Left lobe of liver (tissue), 2 donors: ENCODE results near the gene SSC4D. TPM values are rescaled to one million over a fixed set of nuclear protein-coding genes. Genes with fewer than 3 reads are reported as not detected.
"Not testable (repeated sequence)": the region's sequence is repeated elsewhere in the genome, so short reads cannot be mapped to it uniquely, and the experiment has no call there.

Experiments
- ATAC-seq: fragments of 200-7000 bp; cut with Tn5 transposase; one replicate; pipeline ENCODE4 v1.9.1; 2020; ENCODE audit warnings: mild to moderate bottlenecking, moderate library complexity
- DNase-seq: peaks from one replicate; pipeline ENCODE4 v3.0.0-alpha.2; 2020; ENCODE audit warnings: low spot score
- total RNA-seq: library from RNA; stranded (reverse); gene quantifications from one replicate; pipeline ENCODE4 v1.2.1, GENCODE V29; 2021
- donor health status: DM: no; HTN: no; CAD: no; lungs with moderate emphysema.
- donor health status: DM: no; HTN: yes; CAD: no.

SSC4D gene
- total RNA-seq: 2.5 TPM

DNA sequence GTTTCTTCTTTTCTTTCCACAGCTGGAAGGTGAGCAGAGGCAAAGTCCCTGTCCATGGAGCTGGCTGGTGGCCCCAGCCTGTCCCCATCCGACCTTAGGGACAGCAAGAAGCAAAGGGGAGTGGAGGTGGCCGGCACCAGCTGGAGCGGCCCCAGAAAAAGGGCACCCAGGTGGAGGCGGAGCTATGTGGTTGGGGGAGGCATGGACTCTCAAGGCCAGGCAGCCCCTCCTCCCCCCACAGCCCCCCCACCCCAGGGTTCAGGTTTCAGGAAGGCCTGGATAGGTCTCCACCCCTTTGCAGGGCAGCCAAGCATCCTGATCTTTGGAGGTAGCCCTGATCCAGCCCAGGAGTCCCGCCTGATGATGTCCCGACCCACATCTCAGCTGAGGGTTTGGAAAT is at the start of gene SSC4D:
Gene SSC4D (minus strand): TSS at position 161 of the 400 bp plus-strand sequence. CDS start 5,258 bp downstream, outside the sequence.
- ATAC-seq: peak; percentile 74
- no peak for DNase-seq

- DNase-seq, ATAC-seq: not testable (repeated sequence)
Observed at GRCh38 chr7:76458504-76458903, 49.0 kb upstream of the SSC4D start.

- not testable (repeated sequence) for DNase-seq, ATAC-seq
Observed at GRCh38 chr7:76457017-76457416, 47.5 kb upstream of the SSC4D start.

GRCh38 chr7:76445577-76446008 is 36.1 kb upstream of the SSC4D start:
- DNase-seq: not testable (repeated sequence)
- ATAC-seq: peak; percentile 83

DNA sequence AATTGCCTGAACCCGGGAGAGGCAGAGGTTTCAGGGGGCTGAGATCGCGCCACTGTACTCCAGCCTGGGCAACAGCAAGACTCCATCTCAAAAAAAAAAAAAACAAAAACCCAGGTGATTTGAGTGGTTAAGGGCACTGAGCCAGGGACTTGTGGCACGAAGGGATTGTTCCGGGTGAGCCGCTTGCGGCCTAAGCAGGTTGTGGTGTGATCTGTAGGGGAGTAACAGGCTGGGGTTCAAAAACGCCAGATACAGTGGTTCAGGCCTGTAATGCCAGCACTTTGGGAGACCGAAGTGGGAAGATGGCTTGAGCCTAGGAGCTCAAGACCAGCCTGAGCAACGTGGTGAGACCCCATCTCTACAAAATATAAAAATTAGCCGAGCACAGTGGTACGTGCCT is 34.3 kb upstream of the SSC4D start:
- DNase-seq, ATAC-seq: not testable (repeated sequence)

GRCh38 chr7:76442664-76443446 is 33.4 kb upstream of the SSC4D start:
- ATAC-seq, DNase-seq: not testable (repeated sequence)

DNA sequence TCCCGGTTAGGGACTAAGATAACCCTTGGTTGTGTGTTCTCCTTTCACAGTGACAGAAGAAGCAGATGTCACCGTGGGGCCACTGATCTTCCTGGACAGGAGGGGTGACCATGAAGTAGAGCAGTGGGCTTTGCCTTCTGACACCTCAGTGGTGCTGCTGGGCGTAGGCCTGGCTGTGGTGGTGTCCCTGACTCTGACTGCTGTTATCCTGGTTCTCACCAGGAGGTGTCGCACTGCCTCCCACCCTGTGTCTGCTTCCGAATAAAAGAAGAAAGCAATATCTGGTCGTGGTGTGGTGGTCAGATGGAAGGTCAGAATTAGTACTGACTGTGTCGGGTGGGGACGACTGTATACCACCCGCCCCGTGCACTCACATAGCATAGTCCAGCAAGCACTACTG is 32.3 kb upstream of the SSC4D start:
- peak; percentile 72 for ATAC-seq
- not testable (repeated sequence) for DNase-seq

DNA sequence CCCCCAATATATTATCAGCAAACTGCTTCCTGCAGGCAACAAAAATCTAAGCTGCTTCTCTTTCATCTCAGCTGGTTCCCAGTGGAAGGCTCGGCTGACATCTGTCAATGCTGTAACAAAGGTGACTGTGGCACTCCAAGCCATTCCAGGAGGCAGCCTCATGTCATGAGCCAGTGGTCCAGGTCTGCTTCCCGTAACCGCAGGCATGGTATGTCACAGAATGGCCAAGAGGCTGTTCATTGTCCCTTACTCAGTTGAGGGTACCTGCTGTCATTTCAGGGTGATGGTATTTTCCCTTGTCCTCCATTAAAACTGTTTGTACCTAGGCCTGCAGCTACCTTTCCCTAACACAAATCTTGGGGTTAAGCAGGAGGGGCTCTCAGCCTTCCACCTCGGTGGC is 30.9 kb upstream of the SSC4D start:
- ATAC-seq, DNase-seq: not testable (repeated sequence)

DNA sequence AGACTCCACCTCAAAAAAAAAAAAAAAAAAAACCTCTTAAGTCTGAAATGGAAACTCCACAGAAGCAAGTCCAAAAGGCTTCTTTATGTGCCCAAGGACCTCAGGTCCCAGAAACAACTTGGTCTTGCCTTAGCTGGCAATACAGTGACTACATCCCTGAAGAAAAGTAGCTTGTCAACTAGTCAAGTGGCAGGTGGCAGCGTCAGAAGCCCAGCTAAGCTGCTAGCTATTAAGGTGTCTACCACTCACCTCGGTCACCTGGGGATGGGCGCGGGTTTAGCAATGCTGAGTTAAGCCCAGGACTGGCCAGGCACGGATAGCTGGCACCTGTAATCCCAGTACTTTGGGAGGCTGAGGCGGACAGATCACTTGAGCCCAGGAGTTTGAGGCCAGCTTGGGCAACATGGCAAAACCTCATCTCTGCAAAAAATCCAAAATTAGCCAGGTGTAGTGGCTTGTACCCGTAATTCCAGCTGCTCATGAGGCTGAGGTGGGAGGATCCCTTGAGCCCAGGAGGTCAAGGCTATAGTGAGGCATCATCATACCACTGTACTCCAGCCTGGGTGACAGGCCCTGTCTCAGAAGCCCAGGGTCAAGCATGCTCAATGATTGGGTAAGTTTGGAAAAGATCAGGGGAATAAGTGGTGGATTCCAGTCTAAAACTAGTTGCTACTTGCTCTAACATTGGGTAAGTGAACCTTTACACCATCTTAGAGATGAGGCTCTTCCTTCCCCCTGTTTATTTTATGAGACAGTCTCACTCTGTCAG is 29.8 kb upstream of the SSC4D start:
- not testable (repeated sequence) for DNase-seq, ATAC-seq

- DNase-seq (peak; percentile 74), ATAC-seq (peak; percentile 93)
Observed at GRCh38 chr7:76437873-76438272, 28.4 kb upstream of the SSC4D start.

DNA sequence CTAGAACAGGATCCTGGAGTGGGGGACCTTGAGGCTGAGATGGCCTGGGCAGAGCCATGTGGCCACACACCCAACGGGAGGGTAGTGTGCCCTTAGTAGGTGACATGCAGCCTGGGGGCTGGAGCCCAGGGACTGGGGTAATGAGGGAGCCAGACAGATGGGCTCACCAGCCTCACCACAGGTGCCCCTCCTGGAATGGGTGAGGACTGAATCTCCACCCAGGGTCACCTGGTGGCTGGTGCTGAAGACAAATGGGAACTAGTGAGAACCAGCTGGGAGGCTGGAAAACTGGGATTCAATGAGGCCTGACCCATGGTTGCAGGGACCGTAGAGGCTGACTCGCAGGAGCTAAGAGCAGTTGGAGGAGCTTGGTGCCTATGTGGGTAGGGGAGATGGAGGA is 21.3 kb upstream of the SSC4D start:
- ATAC-seq: no peak
- DNase-seq: no peak

DNA sequence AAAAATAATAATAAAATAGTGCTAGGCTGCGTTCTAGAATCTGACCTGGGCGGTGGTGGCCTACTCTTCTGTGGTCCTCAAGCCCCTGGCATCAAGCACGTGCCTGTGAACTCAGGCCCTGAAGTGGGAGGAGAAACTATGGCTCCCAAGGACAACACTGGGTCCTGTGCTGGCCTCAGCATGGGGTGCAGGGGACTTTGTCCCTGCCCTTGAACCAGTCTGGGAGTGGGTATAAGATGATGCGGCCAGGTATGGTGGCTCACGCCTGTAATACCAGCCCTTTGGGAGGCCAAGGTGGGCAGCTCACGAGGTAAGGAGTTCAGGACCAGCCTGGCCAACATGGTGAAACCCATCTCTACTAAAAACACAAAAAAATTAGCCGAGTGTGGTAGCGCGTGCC is 20.7 kb upstream of the SSC4D start:
- ATAC-seq: no peak
- no peak for DNase-seq

DNA sequence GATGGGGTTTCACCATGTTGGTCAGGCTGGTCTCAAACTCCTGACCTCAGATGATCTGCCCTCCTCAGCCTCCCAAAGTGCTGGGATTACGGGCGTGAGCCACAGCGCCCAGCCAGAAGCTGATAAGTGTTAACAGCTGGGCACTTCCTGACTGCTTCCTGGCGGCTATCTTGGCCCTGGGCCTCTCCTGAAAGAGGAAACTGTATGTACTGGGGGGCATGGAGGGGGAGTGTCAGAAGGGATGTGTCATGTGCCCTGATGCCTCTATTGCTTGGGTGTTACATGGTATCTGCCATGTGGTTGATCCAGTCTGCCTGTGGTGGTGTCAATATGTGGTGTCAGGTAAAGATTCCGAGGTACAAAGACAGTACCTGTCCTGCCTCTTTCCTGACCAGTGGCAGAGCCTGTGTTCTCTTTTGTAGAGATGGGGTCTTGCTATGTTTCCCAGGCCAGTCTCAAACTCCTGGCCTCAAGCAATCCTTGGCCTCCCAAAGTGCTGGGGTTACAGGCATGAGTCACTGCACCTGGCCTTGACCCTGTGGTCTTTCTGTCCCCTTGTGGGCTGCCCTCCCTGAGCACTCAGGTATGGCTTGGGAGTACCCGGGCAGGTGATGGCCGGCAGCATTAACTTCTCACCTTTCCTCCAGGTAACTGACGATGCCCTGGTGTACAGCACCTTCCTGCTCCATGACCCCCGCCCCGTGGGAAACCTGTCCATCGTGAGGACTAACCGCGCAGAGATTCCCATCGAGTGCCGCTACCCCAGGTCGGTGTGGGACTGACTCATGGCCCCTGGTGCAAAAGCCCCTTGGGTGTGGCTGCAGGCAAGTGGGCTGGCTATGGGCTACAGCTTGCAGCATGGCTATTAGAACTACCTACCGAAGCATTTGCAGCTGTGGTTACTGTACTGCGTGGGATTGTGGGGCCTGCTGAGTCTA is 19.6 kb upstream of the SSC4D start:
- ATAC-seq (no peak), DNase-seq (no peak)

DNA sequence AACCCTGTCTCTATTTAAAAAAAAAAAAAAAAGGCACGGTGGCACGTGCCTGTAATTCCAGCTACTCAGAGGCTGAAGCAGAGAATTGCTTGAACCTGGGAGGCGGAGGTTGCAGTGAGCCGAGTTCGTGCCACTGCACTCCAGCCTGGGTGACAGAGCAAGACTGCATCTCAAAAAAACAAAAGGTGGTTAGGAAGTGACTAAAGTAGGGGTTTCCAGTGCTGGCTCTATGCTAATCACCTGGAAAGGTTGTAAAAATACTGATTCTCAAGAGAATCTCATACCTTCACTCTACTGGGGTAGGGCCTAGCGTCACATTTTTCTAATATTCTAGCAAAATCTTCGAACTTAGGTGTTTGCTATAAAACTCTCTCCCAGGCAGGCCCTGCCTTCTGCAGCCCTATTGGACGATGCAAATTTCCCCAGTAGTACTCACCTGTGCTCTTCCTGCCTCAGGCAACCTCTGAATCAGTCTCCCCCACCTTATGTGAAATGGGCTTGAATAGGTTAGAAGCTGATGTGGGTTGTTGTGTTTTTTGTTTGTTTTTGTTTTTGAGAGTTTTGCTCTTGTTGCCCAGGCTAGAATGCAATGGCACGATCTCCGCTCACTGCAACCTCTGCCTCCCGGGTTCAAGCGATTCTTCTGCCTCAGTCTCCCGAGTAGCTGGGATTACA is 18.8 kb upstream of the SSC4D start:
- DNase-seq (no peak), ATAC-seq (no peak)

DNA sequence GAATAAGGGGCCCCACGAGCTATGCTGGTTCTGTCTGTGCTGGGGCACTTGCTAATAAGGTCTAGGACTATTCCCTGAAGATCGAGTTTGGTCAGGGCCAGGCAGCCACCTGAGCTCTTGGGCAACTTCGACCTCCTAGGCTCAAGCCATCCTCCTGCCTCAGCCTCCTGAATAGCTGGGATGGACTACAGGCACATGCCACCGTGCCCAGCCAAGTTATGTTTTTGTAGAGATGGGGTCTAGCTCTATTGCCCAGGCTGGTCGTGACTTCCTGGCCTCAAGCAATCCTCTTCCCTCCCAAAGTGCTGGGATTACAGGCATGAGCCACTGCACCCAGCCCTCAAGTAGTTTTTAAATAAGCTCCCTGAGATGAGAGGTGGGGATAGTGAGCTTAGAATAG is 18.1 kb upstream of the SSC4D start:
- ATAC-seq (no peak), DNase-seq (no peak)

GRCh38 chr7:76426246-76426645 is 16.7 kb upstream of the SSC4D start:
- DNase-seq: no peak
- no peak for ATAC-seq

DNA sequence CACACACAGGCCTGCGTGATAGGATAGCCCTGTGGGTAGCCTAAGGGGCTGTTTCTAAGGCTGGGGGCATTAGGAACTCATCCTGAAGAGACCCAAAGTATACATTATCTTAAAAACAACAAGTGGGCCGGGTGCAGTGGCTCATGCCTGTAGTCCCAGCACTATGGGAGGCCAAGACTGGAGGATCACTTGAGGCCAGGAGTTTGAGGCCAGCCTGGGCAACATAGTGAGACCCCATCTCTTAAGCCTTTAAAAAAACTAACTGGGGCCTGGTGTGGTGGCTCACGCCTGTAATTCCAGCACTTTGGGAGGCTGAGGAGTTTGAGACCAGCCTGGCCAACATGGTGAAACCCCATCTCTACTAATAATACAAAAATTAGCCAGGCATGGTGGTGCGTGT is 16.1 kb upstream of the SSC4D start:
- DNase-seq, ATAC-seq: not testable (repeated sequence)

DNA sequence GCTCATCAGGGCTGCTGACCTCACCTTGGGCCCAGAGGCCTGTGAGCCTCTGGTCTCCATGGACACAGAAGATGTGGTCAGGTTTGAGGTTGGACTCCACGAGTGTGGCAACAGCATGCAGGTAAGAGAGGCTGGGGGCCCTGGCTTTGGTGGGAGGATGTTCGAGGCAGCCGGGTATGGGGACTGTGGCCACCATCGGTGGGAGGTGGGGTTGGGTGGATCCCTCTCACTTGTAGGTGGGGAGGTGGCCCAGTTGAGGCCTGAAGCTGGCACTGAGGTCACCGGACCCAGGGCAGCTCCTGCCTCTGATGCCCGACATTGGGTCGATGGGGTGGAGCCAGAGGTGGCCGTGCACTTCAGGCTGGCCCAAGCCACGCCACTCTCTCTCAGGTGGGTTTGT is 15.7 kb upstream of the SSC4D start:
- no peak for DNase-seq
- no peak for ATAC-seq

DNA sequence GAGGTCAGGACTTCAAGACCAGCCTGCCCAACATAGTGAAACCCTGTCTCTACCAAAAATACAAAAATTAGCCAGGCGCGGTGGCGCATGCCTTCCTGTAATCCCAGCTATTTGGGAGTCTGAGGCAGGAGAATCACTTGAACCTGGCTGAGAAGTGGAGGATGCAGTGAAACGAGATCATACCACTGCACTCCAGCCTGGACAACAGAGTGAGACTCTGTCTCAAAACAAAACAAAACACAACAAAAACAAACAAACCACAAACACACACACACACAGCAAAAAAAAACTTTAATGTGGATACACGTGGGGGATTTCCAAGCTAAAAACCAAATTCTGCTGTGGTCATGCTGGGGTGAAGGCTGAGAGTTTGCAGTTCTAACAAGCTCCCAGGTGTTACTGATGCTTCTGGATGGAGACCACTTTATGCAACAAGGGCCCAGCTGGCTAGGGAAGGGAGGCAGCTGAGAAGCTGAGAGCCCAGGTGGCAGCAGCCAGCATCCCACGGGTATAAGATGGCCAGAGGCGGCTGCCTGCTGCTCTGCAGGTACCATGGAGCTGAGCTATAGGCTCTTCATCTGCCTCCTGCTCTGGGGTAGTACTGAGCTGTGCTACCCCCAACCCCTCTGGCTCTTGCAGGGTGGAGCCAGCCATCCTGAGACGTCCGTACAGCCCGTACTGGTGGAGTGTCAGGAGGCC is 15.1 kb upstream of the SSC4D start, which contains the start of gene ZP3:
Gene ZP3 (plus strand): TSS at position 538 of the 699 bp plus-strand sequence. CDS start 15 bp downstream, at position 553.
- DNase-seq (no peak), ATAC-seq (no peak)
